ENCODE measurements around the gene FICD. TPM values are rescaled to one million over a fixed set of nuclear protein-coding genes. Genes with fewer than 3 reads are reported as not detected.

Gene FICD
- total RNA-seq, 4 donors from 2014 or later = 2.3 to 5.7 (median 3.9) TPM

- Histone ChIP-seq H3K9me3 (no peaks in the 10 kb centered on the region), H3K27ac (no peak overlapping the region), H3K36me3 (peaks cover 99% of the 10 kb centered on the region), H3K4me1 (no peaks in the 10 kb centered on the region), H3K27me3 (no peaks in the 10 kb centered on the region), H3K4me3 (no peak overlapping the region)
- TF ChIP-seq POLR2AphosphoS5 (IDR thresholded peaks at IDR 0.05) (no peak), EP300 (IDR thresholded peaks at IDR 0.05) (no peak), POLR2A (IDR thresholded peaks at IDR 0.05) (no peak)
- TF ChIP-seq, protein P1, sequence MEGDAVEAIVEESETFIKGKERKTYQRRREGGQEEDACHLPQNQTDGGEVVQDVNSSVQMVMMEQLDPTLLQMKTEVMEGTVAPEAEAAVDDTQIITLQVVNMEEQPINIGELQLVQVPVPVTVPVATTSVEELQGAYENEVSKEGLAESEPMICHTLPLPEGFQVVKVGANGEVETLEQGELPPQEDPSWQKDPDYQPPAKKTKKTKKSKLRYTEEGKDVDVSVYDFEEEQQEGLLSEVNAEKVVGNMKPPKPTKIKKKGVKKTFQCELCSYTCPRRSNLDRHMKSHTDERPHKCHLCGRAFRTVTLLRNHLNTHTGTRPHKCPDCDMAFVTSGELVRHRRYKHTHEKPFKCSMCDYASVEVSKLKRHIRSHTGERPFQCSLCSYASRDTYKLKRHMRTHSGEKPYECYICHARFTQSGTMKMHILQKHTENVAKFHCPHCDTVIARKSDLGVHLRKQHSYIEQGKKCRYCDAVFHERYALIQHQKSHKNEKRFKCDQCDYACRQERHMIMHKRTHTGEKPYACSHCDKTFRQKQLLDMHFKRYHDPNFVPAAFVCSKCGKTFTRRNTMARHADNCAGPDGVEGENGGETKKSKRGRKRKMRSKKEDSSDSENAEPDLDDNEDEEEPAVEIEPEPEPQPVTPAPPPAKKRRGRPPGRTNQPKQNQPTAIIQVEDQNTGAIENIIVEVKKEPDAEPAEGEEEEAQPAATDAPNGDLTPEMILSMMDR (IDR thresholded peaks at IDR 0.05) = no peak
- no peak for DNase-seq (ENCODE audit: low spot score in 2 of 2)
- 92% methylated on average over 9 of the region's 9 CpGs for WGBS
These were observed 15.1 kb downstream of the FICD start for GRCh38 chr12:108530161-108530560.

GRCh38 chr12:108531929-108532848 is 17.1 kb downstream of the FICD start:
- WGBS = 91% methylated on average over 15 of the region's 15 CpGs
- H3K36me3 ChIP-seq = peaks cover 99% of the 10 kb centered on the region
- H3K27me3 ChIP-seq = no peaks in the 10 kb centered on the region
- no peak overlapping the region for H3K4me3 ChIP-seq
- H3K9me3 ChIP-seq = no peaks in the 10 kb centered on the region
- H3K4me1 ChIP-seq = no peaks in the 10 kb centered on the region
- no peak for DNase-seq (ENCODE audit: low spot score in 2 of 2)
- no peak overlapping the region for H3K27ac ChIP-seq
- TF ChIP-seq POLR2AphosphoS5 (IDR thresholded peaks at IDR 0.05) = no peak
- TF ChIP-seq, protein P1 (IDR thresholded peaks at IDR 0.05) = no peak
- no peak for TF ChIP-seq EP300 (IDR thresholded peaks at IDR 0.05)

GRCh38 chr12:108538146-108538545 is 23.1 kb downstream of the FICD start:
- Histone ChIP-seq H3K4me1 (no peaks in the 10 kb centered on the region), H3K27me3 (no peaks in the 10 kb centered on the region), H3K9me3 (no peaks in the 10 kb centered on the region), H3K36me3 (peaks cover 57% of the 10 kb centered on the region), H3K27ac (no peak overlapping the region), H3K4me3 (no peak overlapping the region)
- WGBS = 88% methylated on average over 6 of the region's 6 CpGs
- TF ChIP-seq POLR2AphosphoS5 (IDR thresholded peaks at IDR 0.05) (no peak), POLR2A (IDR thresholded peaks at IDR 0.05) (no peak), EP300 (IDR thresholded peaks at IDR 0.05) (no peak)
- TF ChIP-seq, protein P1 (IDR thresholded peaks at IDR 0.05) = no peak
- no peak for DNase-seq (ENCODE audit: low spot score in 2 of 2)

DNA sequence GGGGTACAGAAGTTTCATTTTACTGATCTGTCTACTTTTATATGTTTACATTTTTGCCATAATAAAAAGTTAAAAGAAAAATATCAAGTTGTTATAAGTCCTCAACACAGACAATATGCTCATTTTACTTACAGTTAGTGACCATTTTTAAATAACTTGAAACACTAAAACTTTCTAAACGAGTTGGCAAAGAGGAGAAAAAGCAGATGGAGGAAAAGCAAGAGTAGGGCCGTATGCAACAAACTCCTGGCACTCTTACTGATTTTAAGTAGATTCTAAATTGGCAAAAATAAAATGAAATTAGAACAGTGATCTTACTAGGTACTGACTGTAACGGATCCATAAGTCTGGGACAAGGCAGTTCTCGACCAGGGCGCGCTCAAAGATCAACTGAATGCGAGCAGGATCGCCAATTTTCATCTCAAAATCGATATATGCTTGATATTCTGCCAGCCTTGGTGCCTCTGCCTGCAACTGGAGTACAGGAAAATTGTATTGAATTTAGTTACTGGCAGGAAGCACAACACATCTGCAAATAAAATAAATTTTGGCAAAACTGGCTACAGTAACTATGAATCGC is 23.6 kb downstream of the FICD start:
- H3K9me3 ChIP-seq = no peaks in the 10 kb centered on the region
- no peak for TF ChIP-seq POLR2AphosphoS5 (IDR thresholded peaks at IDR 0.05)
- TF ChIP-seq, protein P1 (IDR thresholded peaks at IDR 0.05) = no peak
- no peak for TF ChIP-seq POLR2A (IDR thresholded peaks at IDR 0.05)
- TF ChIP-seq EP300 (IDR thresholded peaks at IDR 0.05) = no peak
- WGBS = 92% methylated on average over 10 of the region's 10 CpGs

GRCh38 chr12:108542320-108542719 is 27.2 kb downstream of the FICD start:
- TF ChIP-seq POLR2A (IDR thresholded peaks at IDR 0.05) (no peak), EP300 (IDR thresholded peaks at IDR 0.05) (no peak), POLR2AphosphoS5 (IDR thresholded peaks at IDR 0.05) (no peak)
- TF ChIP-seq, protein P1 (IDR thresholded peaks at IDR 0.05) = no peak
- H3K27me3 ChIP-seq = no peaks in the 10 kb centered on the region
- H3K4me1 ChIP-seq = no peaks in the 10 kb centered on the region
- peaks cover 52% of the 10 kb centered on the region for H3K36me3 ChIP-seq
- no peak overlapping the region for H3K27ac ChIP-seq
- no peak overlapping the region for H3K4me3 ChIP-seq
- no peaks in the 10 kb centered on the region for H3K9me3 ChIP-seq
- WGBS = 90% methylated on average over 4 of the region's 4 CpGs
- DNase-seq (ENCODE audit: low spot score in 2 of 2) = no peak

More for the DNA sequence above, 23.6 kb downstream of the FICD start:
- Histone ChIP-seq H3K4me1 (no peaks in the 10 kb centered on the region), H3K27me3 (no peaks in the 10 kb centered on the region), H3K27ac (no peak overlapping the region), H3K4me3 (no peak overlapping the region), H3K36me3 (peaks cover 55% of the 10 kb centered on the region)
- no peak for DNase-seq (ENCODE audit: low spot score in 2 of 2)
